HEK293 (cell line): Measurements from ENCODE around the gene NR1H2.
A peak's percentile ranks its signal among the peaks of the same experiment; 100 is the strongest.

Experiments used
- CTCF ChIA-PET: fragments of 350-600 bp; formaldehyde crosslinking; extraction: SDS; loops from one replicate; lab custom pipeline; 2021; ENCODE audit warnings: antibody characterized with exemption; lab: Yijun Ruan, JAX
- POLR2A ChIA-PET: fragments of 300-600 bp; formaldehyde crosslinking; extraction: SDS; loops from one replicate; lab custom pipeline; 2020; ENCODE audit warnings: antibody characterized with exemption, inconsistent platforms; lab: Yijun Ruan, JAX
- H3K27ac ChIP-seq: fragments of 200-500 bp; sonication (Bioruptor generic); 2 replicates; pipeline ENCODE4 v1.5.1; 2014; ENCODE audit warnings: low read depth, low read length, control low read depth, inconsistent platforms; ENCODE audit errors: extremely low read depth
- H3K36me3 ChIP-seq, 2 experiments: fragments of 200-500 bp in 1 of 2; sonication (Bioruptor generic) in 1 of 2; 1 replicate in 1 of 2; 2 replicates in 1 of 2; pipeline ENCODE4 v1.5.1; 2014 to 2017; ENCODE audit warnings: inconsistent platforms in 2 of 2, low read length in 2 of 2; ENCODE audit not compliant: control insufficient read depth in 2 of 2, insufficient read depth in 1 of 2
- H3K4me1 ChIP-seq: fragments of 200-500 bp; sonication (Bioruptor generic); 2 replicates; pipeline ENCODE4 v1.5.1; 2014; ENCODE audit warnings: mild to moderate bottlenecking, low read length, inconsistent platforms; ENCODE audit not compliant: control insufficient read depth, insufficient read depth
- H3K4me3 ChIP-seq: 2 replicates; pipeline ENCODE4 v1.5.1; 2011; ENCODE audit warnings: low read depth, mild to moderate bottlenecking, control low read depth, low read length, moderate library complexity
- H3K9me3 ChIP-seq: fragments of 200-500 bp; sonication (Bioruptor generic); 2 replicates; pipeline ENCODE4 v1.5.1; 2014; ENCODE audit warnings: low read depth, low read length, inconsistent platforms; ENCODE audit not compliant: control insufficient read depth, insufficient read depth
- ELK4 ChIP-seq: IDR thresholded peaks from 2 replicates; pipeline ENCODE4 v1.6.1; 2011; ENCODE audit warnings: mild to moderate bottlenecking, low read depth, low read length, borderline replicate concordance
- KLF16 ChIP-seq: fragments of 450-650 bp; formaldehyde crosslinking; IDR thresholded peaks from 2 replicates; pipeline ENCODE4 v1.5.1; 2017; ENCODE audit warnings: missing biosample characterization, missing genetic modification characterization
- KLF8 ChIP-seq: fragments of 450-650 bp; formaldehyde crosslinking; IDR thresholded peaks from 2 replicates; pipeline ENCODE4 v1.5.1; 2016; ENCODE audit warnings: missing biosample characterization, missing genetic modification characterization
- PRDM1 ChIP-seq: fragments of 450-650 bp; formaldehyde crosslinking; IDR thresholded peaks from 2 replicates; pipeline ENCODE4; 2016; ENCODE audit warnings: missing biosample characterization, missing genetic modification characterization
- SCRT1 ChIP-seq: fragments of 450-650 bp; formaldehyde crosslinking; IDR thresholded peaks from 2 replicates; pipeline ENCODE4 v1.5.1; 2016; ENCODE audit warnings: missing biosample characterization, missing genetic modification characterization, borderline replicate concordance
- SETDB1 ChIP-seq: IDR thresholded peaks from one replicate; pipeline ENCODE4 v1.6.1; 2017; ENCODE audit warnings: mild to moderate bottlenecking, low read length, moderate library complexity, mixed read lengths; ENCODE audit not compliant: insufficient read length
- SP3 ChIP-seq: fragments of 450-650 bp; formaldehyde crosslinking; IDR thresholded peaks from 2 replicates; pipeline ENCODE4 v1.5.1; 2016; ENCODE audit warnings: missing biosample characterization, missing genetic modification characterization
- TRIM28 ChIP-seq: IDR thresholded peaks from 2 replicates; pipeline ENCODE4 v1.6.1; 2011; ENCODE audit warnings: low read length, control low read depth, borderline replicate concordance
- ZBTB17 ChIP-seq: fragments of 450-650 bp; formaldehyde crosslinking; IDR thresholded peaks from 2 replicates; pipeline ENCODE4 v1.5.1; 2016; ENCODE audit warnings: missing biosample characterization, missing genetic modification characterization
- ZBTB49 ChIP-seq: fragments of 450-650 bp; formaldehyde crosslinking; IDR thresholded peaks from 2 replicates; pipeline ENCODE4 v1.5.1; 2016; ENCODE audit warnings: missing biosample characterization, missing genetic modification characterization, low read depth
- ZFP37 ChIP-seq: fragments of 450-650 bp; formaldehyde crosslinking; IDR thresholded peaks from 2 replicates; pipeline ENCODE4 v1.5.1; 2016; ENCODE audit warnings: missing biosample characterization, missing genetic modification characterization
- ZNF223 ChIP-seq: fragments of 450-650 bp; formaldehyde crosslinking; IDR thresholded peaks from 2 replicates; pipeline ENCODE4 v1.5.1; 2016; ENCODE audit warnings: missing biosample characterization, missing genetic modification characterization
- ZNF23 ChIP-seq: fragments of 450-650 bp; formaldehyde crosslinking; IDR thresholded peaks from 2 replicates; pipeline ENCODE4 v1.5.1; 2016; ENCODE audit warnings: missing biosample characterization, missing genetic modification characterization, borderline replicate concordance
- ZNF292 ChIP-seq: fragments of 450-650 bp; formaldehyde crosslinking; IDR thresholded peaks from 2 replicates; pipeline ENCODE4 v1.5.1; 2016; ENCODE audit warnings: low read depth, missing biosample characterization, missing genetic modification characterization, borderline replicate concordance
- ZNF302 ChIP-seq: fragments of 450-650 bp; formaldehyde crosslinking; IDR thresholded peaks from 2 replicates; pipeline ENCODE4 v1.5.1; 2016; ENCODE audit warnings: missing biosample characterization, missing genetic modification characterization, low read depth
- ZNF558 ChIP-seq: fragments of 450-650 bp; formaldehyde crosslinking; IDR thresholded peaks from 2 replicates; pipeline ENCODE4 v1.5.1; 2016; ENCODE audit warnings: missing biosample characterization, missing genetic modification characterization
- ZNF585B ChIP-seq: fragments of 450-650 bp; formaldehyde crosslinking; IDR thresholded peaks from 2 replicates; pipeline ENCODE4 v1.5.1; 2016; ENCODE audit warnings: missing biosample characterization, missing genetic modification characterization
- ZNF624 ChIP-seq: fragments of 450-650 bp; formaldehyde crosslinking; IDR thresholded peaks from 2 replicates; pipeline ENCODE4 v1.5.1; 2017; ENCODE audit warnings: missing biosample characterization, missing genetic modification characterization
- ZNF664 ChIP-seq: fragments of 450-650 bp; formaldehyde crosslinking; IDR thresholded peaks from 2 replicates; pipeline ENCODE4 v1.5.1; 2016; ENCODE audit warnings: missing biosample characterization, missing genetic modification characterization
- ZNF707 ChIP-seq: fragments of 450-650 bp; formaldehyde crosslinking; IDR thresholded peaks from 2 replicates; pipeline ENCODE4 v1.5.1; 2016; ENCODE audit warnings: missing biosample characterization, missing genetic modification characterization
- TF ChIP-seq, protein P1 (sequence below): fragments of 450-650 bp; formaldehyde crosslinking; IDR thresholded peaks from 2 replicates; pipeline ENCODE4 v1.5.1; 2016; ENCODE audit warnings: missing biosample characterization, missing genetic modification characterization
- TF ChIP-seq, protein P2 (sequence below): fragments of 450-650 bp; formaldehyde crosslinking; IDR thresholded peaks from 2 replicates; pipeline ENCODE4 v1.5.1; 2016; ENCODE audit warnings: missing biosample characterization, missing genetic modification characterization

NR1H2 gene

DNA sequence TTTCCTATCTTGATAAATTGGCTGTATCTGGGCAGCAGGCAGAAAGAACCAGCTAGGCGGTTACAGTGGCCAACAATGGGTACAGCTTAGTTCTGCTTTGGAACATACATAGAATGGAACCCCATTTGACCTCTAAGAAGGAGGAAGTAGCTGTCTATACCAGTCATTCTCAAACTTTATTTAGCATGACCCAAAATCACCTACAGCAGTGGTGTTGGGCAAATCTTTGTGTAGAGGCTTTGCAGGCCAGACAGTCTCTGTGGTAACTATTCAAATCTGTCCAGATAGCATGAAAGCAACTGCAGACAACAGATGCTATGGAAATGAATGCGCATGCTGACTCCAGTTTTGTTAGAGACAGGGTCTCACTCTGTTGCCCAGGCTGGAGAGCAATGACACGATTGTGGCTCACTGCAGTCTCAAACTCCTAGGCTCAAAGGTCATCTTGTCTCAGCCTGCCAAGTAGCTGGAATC, 35.1 kb upstream of the NR1H2 start (continued):
- TF ChIP-seq ZNF292 (no peak), ELK4 (no peak), KLF16 (tag by site-specific recombination) (no peak), ZNF624 (tag by site-specific recombination) (no peak), ZNF664 (no peak), ZFP37 (no peak), ZBTB17 (tag by site-specific recombination) (no peak), ZNF302 (tag by site-specific recombination) (no peak), ZNF223 (tag by site-specific recombination) (no peak)
- TF ChIP-seq, protein P1, sequence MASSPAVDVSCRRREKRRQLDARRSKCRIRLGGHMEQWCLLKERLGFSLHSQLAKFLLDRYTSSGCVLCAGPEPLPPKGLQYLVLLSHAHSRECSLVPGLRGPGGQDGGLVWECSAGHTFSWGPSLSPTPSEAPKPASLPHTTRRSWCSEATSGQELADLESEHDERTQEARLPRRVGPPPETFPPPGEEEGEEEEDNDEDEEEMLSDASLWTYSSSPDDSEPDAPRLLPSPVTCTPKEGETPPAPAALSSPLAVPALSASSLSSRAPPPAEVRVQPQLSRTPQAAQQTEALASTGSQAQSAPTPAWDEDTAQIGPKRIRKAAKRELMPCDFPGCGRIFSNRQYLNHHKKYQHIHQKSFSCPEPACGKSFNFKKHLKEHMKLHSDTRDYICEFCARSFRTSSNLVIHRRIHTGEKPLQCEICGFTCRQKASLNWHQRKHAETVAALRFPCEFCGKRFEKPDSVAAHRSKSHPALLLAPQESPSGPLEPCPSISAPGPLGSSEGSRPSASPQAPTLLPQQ (tag by site-specific recombination) = no peak

DNA sequence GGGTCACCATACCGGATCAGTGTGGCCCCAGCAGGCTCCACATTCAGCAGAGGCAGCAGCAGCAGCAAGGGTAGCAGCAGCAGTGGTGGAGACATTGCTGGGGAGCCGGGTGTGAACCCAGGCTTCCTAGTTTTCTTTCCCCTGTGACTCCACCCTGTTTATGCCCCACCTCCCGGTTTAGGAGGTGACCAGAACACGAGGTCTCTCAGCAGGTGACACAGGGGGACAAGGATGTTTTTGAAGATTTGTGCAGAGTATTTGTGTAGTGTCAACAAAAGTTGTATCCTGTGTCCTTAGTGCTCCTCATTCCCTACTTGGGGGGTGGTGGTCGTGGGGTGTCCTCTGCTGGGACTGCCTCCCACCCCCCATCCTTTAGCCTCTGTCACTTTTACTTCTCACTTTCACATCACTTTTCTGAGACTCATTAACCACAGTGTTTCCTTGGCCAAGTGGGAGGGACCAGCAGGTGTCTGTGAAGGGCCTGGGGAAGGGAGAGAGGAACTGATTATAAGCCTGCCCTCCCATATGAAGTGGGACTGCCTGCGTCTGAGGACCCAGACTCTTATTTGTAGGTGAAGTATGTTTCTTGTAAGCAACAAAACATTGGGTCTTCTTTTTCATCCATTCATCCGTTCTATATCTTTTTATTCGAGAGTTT, 31.5 kb upstream of the NR1H2 start:
- POLR2A ChIA-PET = interaction anchor here (1.3 kb wide), 1 partner anchor 11 kb away, joined by 3 read pairs; no protein-coding TSS in a partner anchor

More for the DNA sequence above, 31.5 kb upstream of the NR1H2 start:
- Histone ChIP-seq H3K4me3 (no peak overlapping the region), H3K4me1 (no peaks in the 10 kb centered on the region), H3K9me3 (no peaks in the 10 kb centered on the region), H3K27ac (no peak overlapping the region), H3K36me3 (no peaks in the 10 kb centered on the region)
- CTCF ChIA-PET = interaction anchor here (0.6 to 2.3 kb wide), 4 partner anchors 13 to 86 kb away, joined by 3 to 10 read pairs (median 3); partner anchors contain the start of gene KCNC3
- TF ChIP-seq, protein P2, sequence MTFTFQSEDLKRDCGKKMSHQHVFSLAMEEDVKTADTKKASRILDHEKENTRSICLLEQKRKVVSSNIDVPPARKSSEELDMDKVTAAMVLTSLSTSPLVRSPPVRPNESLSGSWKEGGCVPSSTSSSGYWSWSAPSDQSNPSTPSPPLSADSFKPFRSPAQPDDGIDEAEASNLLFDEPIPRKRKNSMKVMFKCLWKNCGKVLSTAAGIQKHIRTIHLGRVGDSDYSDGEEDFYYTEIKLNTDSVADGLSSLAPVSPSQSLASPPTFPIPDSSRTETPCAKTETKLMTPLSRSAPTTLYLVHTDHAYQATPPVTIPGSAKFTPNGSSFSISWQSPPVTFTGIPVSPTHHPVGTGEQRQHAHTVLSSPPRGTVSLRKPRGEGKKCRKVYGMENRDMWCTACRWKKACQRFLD (tag by site-specific recombination) = no peak
- no peak for TF ChIP-seq ZNF707 (tag by site-specific recombination)
- peak; percentile 90 for TF ChIP-seq SETDB1
- TF ChIP-seq ZNF585B (tag by site-specific recombination) = no peak
- no peak for TF ChIP-seq ZBTB49
- TF ChIP-seq ZNF23 (tag by site-specific recombination) = no peak
- TF ChIP-seq PRDM1 (tag by site-specific recombination) = peak; percentile 68; the same call in 1 of the 2 replicates
- TF ChIP-seq TRIM28 = peak; percentile 41; the same call in 1 of the 2 replicates
- TF ChIP-seq KLF8 = 0 out of 2 replicates have a peak, but pooled peaks have one; percentile 20
- no peak for TF ChIP-seq ZNF558 (tag by site-specific recombination)
- TF ChIP-seq SP3 (tag by site-specific recombination) = no peak
- no peak for TF ChIP-seq SCRT1 (tag by site-specific recombination)
